Fibroblast of skin of abdomen (primary cell): Measurements from ENCODE around the gene ANKRD23.
"Not testable (repeated sequence)": the region's sequence is repeated elsewhere in the genome, so short reads cannot be mapped to it uniquely, and the experiment has no call there.

ENCODE experiments used
- DNase-seq: peaks from one replicate; pipeline ENCODE4 v3.0.0-alpha.2; 2013

Gene ANKRD23

GRCh38 chr2:96796497-96796896, 47.3 kb downstream of the ANKRD23 start:
- DNase-seq = not testable (repeated sequence)

GRCh38 chr2:96795076-96795475, 48.7 kb downstream of the ANKRD23 start:
- DNase-seq = no peak

GRCh38 chr2:96792772-96793749, 50.8 kb downstream of the ANKRD23 start:
- no peak for DNase-seq

- DNase-seq = no peak
Measured at GRCh38 chr2:96789245-96789617, 54.6 kb downstream of the ANKRD23 start.

- DNase-seq = no peak
Measured at GRCh38 chr2:96788442-96789244, 55.2 kb downstream of the ANKRD23 start.
